GM12878 (cell line): Measurements from ENCODE around the gene PPP1R17. TPM values are rescaled to one million over a fixed set of nuclear protein-coding genes. Genes with fewer than 3 reads are reported as not detected.

Experiments
- ATAC-seq: fragments of 200-7000 bp; cut with Tn5 transposase; 3 replicates; pipeline ENCODE4 v1.9.1; 2020; ENCODE audit warnings: mild to moderate bottlenecking, moderate library complexity
- BruUV-seq: library from RNA; stranded (reverse); fragments of 400-500 nt; replicated peaks from 2 replicates; lab custom pipeline; 2021; lab: Mats Ljungman, UMichigan
- CTCF ChIA-PET: fragments of 300-600 bp; sonication (Branson Sonifier 250); formaldehyde crosslinking; extraction: SDS; loops from one replicate; lab custom pipeline; 2021; ENCODE audit warnings: inconsistent platforms; lab: Yijun Ruan, JAX
- POLR2A ChIA-PET: fragments of 350-600 bp; formaldehyde crosslinking; extraction: SDS; loops from one replicate; lab custom pipeline; 2021; ENCODE audit warnings: inconsistent platforms; lab: Charles Lee
- RAD21 ChIA-PET: fragments of 300-600 bp; sonication (Branson Sonifier 250); formaldehyde crosslinking; loops from one replicate; lab custom pipeline; 2023; ENCODE audit warnings: antibody characterized with exemption; ENCODE audit not compliant: unreplicated experiment; lab: Charles Lee
- SMC1A ChIA-PET: fragments of 300-600 bp; sonication (Branson Sonifier 250); formaldehyde crosslinking; loops from one replicate; lab custom pipeline; 2023; ENCODE audit not compliant: unreplicated experiment, uncharacterized antibody; lab: Charles Lee
- DNase-seq: peaks from one replicate; pipeline ENCODE4 v3.0.0-alpha.2; 2011; ENCODE audit warnings: low read depth, low spot score
- FAIRE-seq: peaks from 3 replicates; lab custom pipeline; 2011; peaks lifted over from hg19 to GRCh38; lab: Jason Lieb, UNC
- H2AFZ ChIP-seq: 2 replicates; pipeline ENCODE4 v1.6.0; 2011; ENCODE audit warnings: low read depth, low read length, control low read depth; ENCODE audit not compliant: control insufficient read depth
- H3K27ac ChIP-seq: 2 replicates; pipeline ENCODE4 v1.5.1; 2011; ENCODE audit warnings: control low read depth; ENCODE audit not compliant: control insufficient read depth, insufficient read depth
- H3K27me3 ChIP-seq, 2 experiments: replicated peaks in 1 of 2; 2 replicates each; pipeline versions ENCODE4 v1.6.0 to v1.6.1; 2011; ENCODE audit warnings: low read length in 1 of 2; ENCODE audit not compliant: control insufficient read depth in 2 of 2, insufficient read depth in 2 of 2
- H3K36me3 ChIP-seq, 2 experiments: 2 replicates each; pipeline ENCODE4 v1.5.1; 2011; ENCODE audit warnings: low read length in 1 of 2; ENCODE audit not compliant: control insufficient read depth in 2 of 2, insufficient read depth in 2 of 2
- H3K4me1 ChIP-seq: 2 replicates; pipeline ENCODE4 v1.6.1; 2011; ENCODE audit warnings: mild to moderate bottlenecking, low read length, moderate library complexity, mixed read lengths; ENCODE audit not compliant: control insufficient read depth, insufficient read depth
- H3K4me2 ChIP-seq: 2 replicates; pipeline ENCODE4 v1.6.0; 2011; ENCODE audit warnings: control low read depth; ENCODE audit not compliant: control insufficient read depth, insufficient read depth
- H3K4me3 ChIP-seq: fragments of 200-600 bp; sonication (generic); 2 replicates; pipeline ENCODE4 v1.5.1; 2016
- H3K79me2 ChIP-seq: 2 replicates; pipeline ENCODE4 v1.6.0; 2011; ENCODE audit warnings: low read length; ENCODE audit not compliant: control insufficient read depth, insufficient read depth
- H3K9ac ChIP-seq: 2 replicates; pipeline ENCODE4 v1.8.0; 2011; ENCODE audit warnings: low read length, control low read depth, mixed read lengths; ENCODE audit not compliant: control insufficient read depth, insufficient read depth
- H3K9me3 ChIP-seq: replicated peaks from 3 replicates; pipeline ENCODE4 v1.5.1; 2011; ENCODE audit warnings: mild to moderate bottlenecking, low read length; ENCODE audit not compliant: control insufficient read depth, insufficient read depth
- H4K20me1 ChIP-seq: 2 replicates; pipeline ENCODE4 v1.6.0; 2011; ENCODE audit not compliant: control insufficient read depth, insufficient read depth
- CBFB ChIP-seq: IDR thresholded peaks from 2 replicates; pipeline ENCODE4 v1.6.1; 2016; ENCODE audit warnings: antibody characterized with exemption, low read depth
- EED ChIP-seq: sonication (generic); IDR thresholded peaks from 2 replicates; pipeline ENCODE4 v1.6.1; 2016; ENCODE audit warnings: antibody characterized with exemption, low read depth
- GATAD2B ChIP-seq: fragments of 450-650 bp; conservative IDR thresholded peaks from 2 replicates; pipeline ENCODE4 v1.6.1; 2017; ENCODE audit warnings: low read depth, mild to moderate bottlenecking, moderate library complexity
- HDAC2 ChIP-seq: fragments of 200-600 bp; sonication (generic); IDR thresholded peaks from 2 replicates; pipeline ENCODE4 v1.6.1; 2017
- NFXL1 ChIP-seq: fragments of 450-650 bp; IDR thresholded peaks from 2 replicates; pipeline ENCODE4 v1.6.1; 2017; ENCODE audit warnings: antibody characterized with exemption, mild to moderate bottlenecking, borderline replicate concordance
- POLR2AphosphoS2 ChIP-seq: IDR thresholded peaks from 2 replicates; pipeline ENCODE4 v1.6.1; 2011; ENCODE audit warnings: low read depth, mild to moderate bottlenecking, low read length, improper control_type of control experiment, moderate library complexity
- RB1 ChIP-seq: fragments of 450-650 bp; formaldehyde crosslinking; IDR thresholded peaks from 2 replicates; pipeline ENCODE4 v1.6.1; 2017; ENCODE audit warnings: mild to moderate bottlenecking, borderline replicate concordance
- RELA ChIP-seq: fragments of 450-650 bp; IDR thresholded peaks from 2 replicates; pipeline ENCODE4 v1.8.0; 2014; ENCODE audit warnings: borderline replicate concordance; ENCODE audit not compliant: partially characterized antibody
- SIN3A ChIP-seq: IDR thresholded peaks from 2 replicates; pipeline ENCODE4 v1.6.1; 2012; ENCODE audit warnings: low read depth, low read length, improper control_type of control experiment
- SMC3 ChIP-seq: IDR thresholded peaks from 2 replicates; pipeline ENCODE4 v1.6.1; 2011; ENCODE audit warnings: low read length, improper control_type of control experiment, borderline replicate concordance
- SREBF1 ChIP-seq: IDR thresholded peaks from 2 replicates; pipeline ENCODE4 v1.6.1; 2012; ENCODE audit warnings: mild to moderate bottlenecking, low read length
- SUPT20H ChIP-seq: IDR thresholded peaks from 2 replicates; pipeline ENCODE4 v1.6.1; 2011; ENCODE audit warnings: low read depth, mild to moderate bottlenecking, low read length, moderate library complexity, borderline replicate concordance; ENCODE audit not compliant: control insufficient read depth
- WGBS: methylation state at CpG from one replicate; pipeline ENCODE4 v1.1.6; 2016; ENCODE audit warnings: low lambda C conversion rate; ENCODE audit not compliant: insufficient replicate concordance, insufficient coverage; ENCODE audit errors: missing lambda C conversion rate; 5-methylcytosine and 5-hydroxymethylcytosine counted together
- in situ Hi-C: fragments of 300-500 bp; cut with MboI; formaldehyde crosslinking; loops from 9 replicates; pipeline ENCODE4 v1.14.3; 2018; ENCODE audit warnings: mixed read lengths
- intact Hi-C: fragments of 100-400 bp; cut with micrococcal nuclease; formaldehyde crosslinking; loops from one replicate; pipeline ENCODE4 v1.14.2; 2022; ENCODE audit not compliant: unreplicated experiment
- polyA plus RNA-seq, 11 experiments: library from polyadenylated mRNA; depleted of rRNA in 4 of 11; unstranded in 6 of 11; stranded (reverse) in 5 of 11; fragments of >200 nt; fragmentation: Nextera tagmentation in 4 of 11; fragmentation: Illumina TruSeq in 1 of 11; extraction: Ambion mirVana in 4 of 11; extraction: Trizol in 1 of 11; gene quantifications; 1 replicate in 1 of 11; 2 replicates in 10 of 11; pipeline versions ENCODE4 v1.2.1 to v1.2.3, GENCODE V29; 2011 to 2016; ENCODE audit warnings: inconsistent platforms in 2 of 11, missing spikeins in 2 of 11, low read depth in 1 of 11
- total RNA-seq, 4 experiments: library from RNA; depleted of rRNA in 3 of 4; stranded (reverse); fragments of >200 nt in 3 of 4; fragmentation: Illumina TruSeq in 1 of 4; extraction: Trizol in 1 of 4; gene quantifications; 2 replicates each; pipeline versions ENCODE4 v1.2.1 to v1.2.3, GENCODE V29; 2013 to 2021

PPP1R17 gene
- total and polyA plus RNA-seq, 10 of the 15 experiments (the other 5 are each of a cell fraction or from before 2014, with no cell fraction given): 0.05 to 0.28 (median 0.19) TPM; not detected in 7

DNA sequence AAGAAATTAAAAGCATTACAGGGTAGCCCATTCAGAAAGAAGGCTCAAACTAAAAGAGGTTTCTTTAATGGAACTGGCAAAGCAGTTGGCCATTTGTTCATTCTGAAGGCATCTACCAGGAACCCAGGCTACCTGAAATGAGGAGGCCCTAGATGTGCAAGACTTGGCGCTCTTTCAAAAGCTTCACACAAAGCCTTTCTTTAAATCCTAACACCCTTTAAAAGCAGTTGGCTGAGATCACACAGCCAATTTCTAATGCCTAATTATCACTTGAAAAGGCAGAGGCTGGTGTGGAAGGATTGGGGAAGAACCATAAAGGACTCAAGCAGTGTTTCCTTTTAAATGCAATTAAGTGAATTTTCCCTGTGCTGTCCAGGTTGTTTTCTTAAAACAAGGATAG, 23.2 kb downstream of the PPP1R17 start:
- SMC1A ChIA-PET: interaction anchor here (1.2 to 6.8 kb wide), 3 partner anchors 13 to 28 kb away, joined by 3 to 80 read pairs (median 4); no protein-coding TSS in a partner anchor
- H3K9ac ChIP-seq: no peak overlapping the region
- no peak overlapping the region for H2AFZ ChIP-seq
- intact Hi-C loops: no loop called here
- ATAC-seq: no peak
- no peaks in the 10 kb centered on the region for H3K79me2 ChIP-seq
- no peak overlapping the region for H3K4me3 ChIP-seq
- CTCF ChIA-PET: interaction anchor here (1.6 kb wide), 1 partner anchor 13 kb away, joined by 3 read pairs; no protein-coding TSS in a partner anchor
- in situ Hi-C loops: no loop called here
- no TSS peak for BruUV-seq
- no peak for DNase-seq
- no peaks in the 10 kb centered on the region for H3K36me3 ChIP-seq
- H4K20me1 ChIP-seq: no peaks in the 10 kb centered on the region
- no peaks in the 10 kb centered on the region for H3K4me1 ChIP-seq
- no peak overlapping the region for H3K4me2 ChIP-seq
- RAD21 ChIA-PET: interaction anchor here (1.8 kb wide), 1 partner anchor 24 kb away, joined by 4 read pairs; the partner anchor contains the start of gene PPP1R17
- peaks cover 0 to 3% of the 10 kb centered on the region in 2 experiments; a peak in 2 of 4 replicates for H3K27me3 ChIP-seq
- POLR2A ChIA-PET: no interaction called here
- no peaks in the 10 kb centered on the region for H3K9me3 ChIP-seq
- H3K27ac ChIP-seq: no peak overlapping the region
- TF ChIP-seq SREBF1 (no peak), CBFB (no peak), EED (no peak), SUPT20H (no peak), RB1 (no peak), GATAD2B (no peak), RELA (no peak), SIN3A (no peak), NFXL1 (no peak), HDAC2 (no peak), SMC3 (no peak), POLR2AphosphoS2 (no peak)
- TF ChIP-seq, all 136 proteins: peak for 0
- no peak for FAIRE-seq
- 77% methylated on average over 1 of the region's 1 CpG for WGBS
